IMR-90 (cell line): ENCODE measurements around the gene E2F8. TPM values are rescaled to one million over a fixed set of nuclear protein-coding genes. Genes with fewer than 3 reads are reported as not detected.

Source experiments
- ATAC-seq: fragments of 200-7000 bp; cut with Tn5 transposase; 2 replicates; pipeline ENCODE4 v1.9.1; 2020; ENCODE audit warnings: low read depth, mild to moderate bottlenecking, moderate library complexity
- BruUV-seq: library from RNA; stranded (reverse); fragments of 400-500 nt; replicated peaks from 2 replicates; lab custom pipeline; 2021; lab: Mats Ljungman, UMichigan
- CTCF ChIA-PET: fragments of 300-600 bp; formaldehyde crosslinking; extraction: SDS; loops from one replicate; lab custom pipeline; 2021; ENCODE audit warnings: antibody characterized with exemption; lab: Yijun Ruan, JAX
- POLR2A ChIA-PET: fragments of 300-600 bp; sonication (Branson Sonifier 250); formaldehyde crosslinking; loops from one replicate; lab custom pipeline; 2022; ENCODE audit warnings: antibody characterized with exemption; ENCODE audit not compliant: unreplicated experiment; lab: Charles Lee
- DNase-seq: peaks from one replicate; pipeline ENCODE4 v3.0.0; 2013
- H2AFZ ChIP-seq: replicated peaks from 2 replicates; pipeline ENCODE3; 2013; ENCODE audit warnings: low read length, mild to moderate bottlenecking; ENCODE audit not compliant: poor library complexity
- H2AK5ac ChIP-seq: 2 replicates; pipeline ENCODE4 v1.6.1; 2013; ENCODE audit warnings: low read depth, low read length, inconsistent platforms
- H2AK9ac ChIP-seq: replicated peaks from 2 replicates; pipeline ENCODE3; 2013; ENCODE audit warnings: mild to moderate bottlenecking, low read depth, low read length, moderate library complexity; ENCODE audit not compliant: poor library complexity
- H2BK120ac ChIP-seq: 2 replicates; pipeline ENCODE4 v1.6.1; 2013; ENCODE audit warnings: low read depth, low read length, inconsistent platforms
- H2BK15ac ChIP-seq: 3 replicates; pipeline ENCODE4 v1.6.1; 2013; ENCODE audit warnings: low read depth, low read length, inconsistent platforms
- H2BK20ac ChIP-seq: 2 replicates; pipeline ENCODE4 v1.6.1; 2013; ENCODE audit warnings: low read depth, mild to moderate bottlenecking, inconsistent platforms, low read length, moderate library complexity
- H2BK5ac ChIP-seq: 2 replicates; pipeline ENCODE4 v1.6.1; 2013; ENCODE audit warnings: mild to moderate bottlenecking, low read depth, low read length, inconsistent platforms; ENCODE audit not compliant: poor library complexity, severe bottlenecking
- H3K14ac ChIP-seq: replicated peaks from 2 replicates; pipeline ENCODE4 v1.6.1; 2013; ENCODE audit warnings: low read depth, low read length, inconsistent platforms
- H3K18ac ChIP-seq: 2 replicates; pipeline ENCODE4 v1.6.1; 2013; ENCODE audit warnings: low read depth, low read length, control low read depth
- H3K23ac ChIP-seq: 2 replicates; pipeline ENCODE4 v1.6.1; 2013; ENCODE audit warnings: low read depth, low read length, inconsistent platforms
- H3K27ac ChIP-seq: 2 replicates; pipeline ENCODE4 v1.5.1; 2013; ENCODE audit warnings: mild to moderate bottlenecking, control low read depth, low read length; ENCODE audit not compliant: insufficient read depth
- H3K27me3 ChIP-seq: 2 replicates; pipeline ENCODE4 v1.6.1; 2013; ENCODE audit warnings: low read length; ENCODE audit not compliant: control insufficient read depth, insufficient read depth
- H3K36me3 ChIP-seq: 2 replicates; pipeline ENCODE4 v1.6.1; 2013; ENCODE audit warnings: low read length, mixed read lengths; ENCODE audit not compliant: control insufficient read depth, insufficient read depth
- H3K4ac ChIP-seq: 2 replicates; pipeline ENCODE4 v1.6.1; 2013; ENCODE audit warnings: low read depth, low read length, inconsistent platforms
- H3K4me1 ChIP-seq: 2 replicates; pipeline ENCODE4 v1.6.1; 2013; ENCODE audit warnings: low read length, mixed read lengths; ENCODE audit not compliant: control insufficient read depth, insufficient read depth
- H3K4me2 ChIP-seq: 2 replicates; pipeline ENCODE4 v1.6.1; 2013; ENCODE audit warnings: low read depth, mild to moderate bottlenecking, control low read depth, low read length, moderate library complexity
- H3K4me3 ChIP-seq: 2 replicates; pipeline ENCODE4 v1.5.1; 2013; ENCODE audit warnings: low read depth, mild to moderate bottlenecking, control low read depth, low read length, moderate library complexity; ENCODE audit not compliant: insufficient read depth
- H3K56ac ChIP-seq: 2 replicates; pipeline ENCODE4 v1.6.1; 2013; ENCODE audit warnings: low read length, inconsistent platforms; ENCODE audit not compliant: insufficient read depth; ENCODE audit errors: extremely low read depth
- H3K79me1 ChIP-seq, 2 experiments: 2 replicates each; pipeline ENCODE4 v1.6.1; 2013; ENCODE audit warnings: low read length in 2 of 2, inconsistent platforms in 1 of 2, low read depth in 1 of 2
- H3K9ac ChIP-seq: 2 replicates; pipeline ENCODE4 v1.6.1; 2013; ENCODE audit warnings: low read depth, low read length, control low read depth
- H3K9me1 ChIP-seq: 2 replicates; pipeline ENCODE4 v1.6.1; 2013; ENCODE audit warnings: low read length, inconsistent platforms; ENCODE audit not compliant: insufficient read depth
- H3K9me3 ChIP-seq: 2 replicates; pipeline ENCODE4 v1.6.1; 2013; ENCODE audit warnings: low read length; ENCODE audit not compliant: control insufficient read depth, insufficient read depth
- H4K20me1 ChIP-seq: 2 replicates; pipeline ENCODE4 v1.6.1; 2013; ENCODE audit warnings: low read length, inconsistent platforms; ENCODE audit not compliant: insufficient read depth
- H4K5ac ChIP-seq: 2 replicates; pipeline ENCODE4 v1.6.1; 2013; ENCODE audit warnings: mild to moderate bottlenecking, low read depth, low read length, control low read depth
- H4K8ac ChIP-seq, 2 experiments: 2 replicates each; pipeline ENCODE4 v1.6.1; 2013; ENCODE audit warnings: low read depth in 2 of 2, low read length in 2 of 2, control low read depth in 1 of 2, inconsistent platforms in 1 of 2
- H4K91ac ChIP-seq: 2 replicates; pipeline ENCODE4 v1.6.1; 2013; ENCODE audit warnings: low read depth, low read length, inconsistent platforms; ENCODE audit not compliant: insufficient read depth
- BHLHE40 ChIP-seq: fragments of 150-350 bp; IDR thresholded peaks from 2 replicates; pipeline ENCODE4 v1.6.1; 2016; ENCODE audit warnings: mild to moderate bottlenecking, low read depth, low read length
- CEBPB ChIP-seq: IDR thresholded peaks from 2 replicates; pipeline ENCODE4 v1.6.1; 2012; ENCODE audit warnings: low read depth, low read length, improper control_type of control experiment
- CHD1 ChIP-seq: IDR thresholded peaks from 2 replicates; pipeline ENCODE4 v1.6.1; 2012; ENCODE audit warnings: low read depth, low read length, improper control_type of control experiment
- FOS ChIP-seq: fragments of 150-350 bp; IDR thresholded peaks from 2 replicates; pipeline ENCODE4 v1.6.1; 2016; ENCODE audit warnings: low read depth, low read length
- MAFK ChIP-seq: IDR thresholded peaks from 2 replicates; pipeline ENCODE4 v1.6.1; 2012; ENCODE audit warnings: low read depth, low read length, improper control_type of control experiment
- MAZ ChIP-seq: IDR thresholded peaks from 2 replicates; pipeline ENCODE4 v1.6.1; 2012; ENCODE audit warnings: low read depth, mild to moderate bottlenecking, low read length, improper control_type of control experiment, moderate library complexity, borderline replicate concordance
- MXI1 ChIP-seq: IDR thresholded peaks from 2 replicates; pipeline ENCODE4 v1.6.1; 2012; ENCODE audit warnings: low read depth, mild to moderate bottlenecking, low read length, moderate library complexity, borderline replicate concordance
- NFE2L2 ChIP-seq: fragments of 150-350 bp; IDR thresholded peaks from 2 replicates; pipeline ENCODE4 v1.6.1; 2016; ENCODE audit warnings: low read depth, mild to moderate bottlenecking, low read length
- POLR2A ChIP-seq: IDR thresholded peaks from 2 replicates; pipeline ENCODE4 v1.6.1; 2012; ENCODE audit warnings: mild to moderate bottlenecking, low read depth, low read length
- RAD21 ChIP-seq: IDR thresholded peaks from 2 replicates; pipeline ENCODE4 v1.6.1; 2012; ENCODE audit warnings: low read length, improper control_type of control experiment
- RCOR1 ChIP-seq: IDR thresholded peaks from 2 replicates; pipeline ENCODE4 v1.6.1; 2012; ENCODE audit warnings: mild to moderate bottlenecking, low read length, improper control_type of control experiment; ENCODE audit not compliant: insufficient replicate concordance
- RFX5 ChIP-seq: IDR thresholded peaks from 2 replicates; pipeline ENCODE4 v1.8.0; 2012; ENCODE audit warnings: low read depth, mild to moderate bottlenecking, low read length, moderate library complexity
- SMC3 ChIP-seq: fragments of 150-350 bp; IDR thresholded peaks from 2 replicates; pipeline ENCODE4 v1.6.1; 2016; ENCODE audit warnings: low read depth, mild to moderate bottlenecking, antibody characterized with exemption, low read length, moderate library complexity
- WGBS, 2 experiments: methylation state at CpG; one replicate each; pipeline versions ENCODE4 v1.1.5 to v1.1.7; 2013; ENCODE audit warnings: missing lambda C conversion rate in 2 of 2; ENCODE audit not compliant: insufficient read length in 1 of 2; ENCODE audit errors: extremely low coverage in 2 of 2; 5-methylcytosine and 5-hydroxymethylcytosine counted together
- dilution Hi-C: fragments of 300-500 bp; cut with HindIII; formaldehyde crosslinking; loops from one replicate; pipeline ENCODE4 v1.14.3; 2018; ENCODE audit warnings: low sequenced_read_pairs; ENCODE audit not compliant: unreplicated experiment
- in situ Hi-C: fragments of 300-500 bp; cut with MboI; formaldehyde crosslinking; loops from 3 replicates; pipeline ENCODE4 v1.14.3; 2019; ENCODE audit warnings: low sequenced_read_pairs, inconsistent platforms, mixed read lengths
- intact Hi-C: fragments of 100-400 bp; cut with micrococcal nuclease; formaldehyde crosslinking; loops from 2 replicates; pipeline ENCODE4 v1.10.0; 2022
- polyA plus RNA-seq, 3 experiments: library from polyadenylated mRNA; depleted of rRNA; stranded (reverse); fragments of >200 nt; gene quantifications; 2 replicates each; pipeline ENCODE4 v1.2.3, GENCODE V29; 2012; ENCODE audit warnings: low replicate concordance in 1 of 3
- total RNA-seq: library from RNA; depleted of rRNA; stranded (reverse); fragments of >200 nt; gene quantifications from 2 replicates; pipeline ENCODE4 v1.2.3, GENCODE V29; 2012
- TF ChIP-seq, protein P1 (sequence below): fragments of 150-350 bp; IDR thresholded peaks from 2 replicates; pipeline ENCODE4 v1.6.1; 2017; ENCODE audit warnings: mild to moderate bottlenecking, antibody characterized with exemption, low read length, low read depth
- TF ChIP-seq, protein P2 (sequence below): conservative IDR thresholded peaks from 2 replicates; pipeline ENCODE4 v1.5.1; 2012; ENCODE audit warnings: mild to moderate bottlenecking, low read depth, low read length, improper control_type of control experiment
- TF ChIP-seq, protein P3 (sequence below): fragments of 150-350 bp; IDR thresholded peaks from 2 replicates; pipeline ENCODE4 v1.6.1; 2016; ENCODE audit warnings: low read depth, mild to moderate bottlenecking, low read length, moderate library complexity, borderline replicate concordance

The E2F8 gene
- total and polyA plus RNA-seq, 2 of the 4 experiments (the other 2 are of a cell fraction), result 1.1 to 2.3 TPM

DNA sequence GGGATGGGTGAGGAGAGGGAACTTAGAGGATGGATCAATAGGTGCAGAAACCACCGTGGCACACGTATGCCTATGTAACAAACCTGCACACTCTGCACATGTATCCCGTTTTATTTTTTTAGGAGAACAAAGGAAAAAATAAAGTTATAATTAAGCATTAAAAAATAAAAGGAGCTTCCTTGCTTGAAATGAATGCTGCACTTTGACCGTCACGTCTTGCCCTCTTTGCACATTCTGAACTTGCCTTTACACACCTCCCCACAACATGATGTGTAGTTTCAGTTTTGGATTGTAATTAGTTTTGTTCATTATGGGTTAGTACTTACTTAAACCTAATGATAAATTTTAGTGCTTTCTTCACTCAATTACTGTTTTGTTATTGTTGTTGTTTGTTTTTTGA is 35.9 kb downstream of the E2F8 start:
- no peak overlapping the region for H3K27ac ChIP-seq
- no peak overlapping the region for H2BK20ac ChIP-seq
- TF ChIP-seq RFX5 (no peak), POLR2A (no peak), MAZ (no peak), RCOR1 (no peak), CEBPB (no peak), MAFK (no peak), CHD1 (no peak), FOS (no peak), RAD21 (no peak), BHLHE40 (no peak), NFE2L2 (no peak), MXI1 (no peak), SMC3 (no peak)
- TF ChIP-seq, protein P1, sequence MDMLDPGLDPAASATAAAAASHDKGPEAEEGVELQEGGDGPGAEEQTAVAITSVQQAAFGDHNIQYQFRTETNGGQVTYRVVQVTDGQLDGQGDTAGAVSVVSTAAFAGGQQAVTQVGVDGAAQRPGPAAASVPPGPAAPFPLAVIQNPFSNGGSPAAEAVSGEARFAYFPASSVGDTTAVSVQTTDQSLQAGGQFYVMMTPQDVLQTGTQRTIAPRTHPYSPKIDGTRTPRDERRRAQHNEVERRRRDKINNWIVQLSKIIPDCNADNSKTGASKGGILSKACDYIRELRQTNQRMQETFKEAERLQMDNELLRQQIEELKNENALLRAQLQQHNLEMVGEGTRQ, result no peak
- TF ChIP-seq, protein P2, sequence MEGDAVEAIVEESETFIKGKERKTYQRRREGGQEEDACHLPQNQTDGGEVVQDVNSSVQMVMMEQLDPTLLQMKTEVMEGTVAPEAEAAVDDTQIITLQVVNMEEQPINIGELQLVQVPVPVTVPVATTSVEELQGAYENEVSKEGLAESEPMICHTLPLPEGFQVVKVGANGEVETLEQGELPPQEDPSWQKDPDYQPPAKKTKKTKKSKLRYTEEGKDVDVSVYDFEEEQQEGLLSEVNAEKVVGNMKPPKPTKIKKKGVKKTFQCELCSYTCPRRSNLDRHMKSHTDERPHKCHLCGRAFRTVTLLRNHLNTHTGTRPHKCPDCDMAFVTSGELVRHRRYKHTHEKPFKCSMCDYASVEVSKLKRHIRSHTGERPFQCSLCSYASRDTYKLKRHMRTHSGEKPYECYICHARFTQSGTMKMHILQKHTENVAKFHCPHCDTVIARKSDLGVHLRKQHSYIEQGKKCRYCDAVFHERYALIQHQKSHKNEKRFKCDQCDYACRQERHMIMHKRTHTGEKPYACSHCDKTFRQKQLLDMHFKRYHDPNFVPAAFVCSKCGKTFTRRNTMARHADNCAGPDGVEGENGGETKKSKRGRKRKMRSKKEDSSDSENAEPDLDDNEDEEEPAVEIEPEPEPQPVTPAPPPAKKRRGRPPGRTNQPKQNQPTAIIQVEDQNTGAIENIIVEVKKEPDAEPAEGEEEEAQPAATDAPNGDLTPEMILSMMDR, result no peak
- TF ChIP-seq, protein P3, sequence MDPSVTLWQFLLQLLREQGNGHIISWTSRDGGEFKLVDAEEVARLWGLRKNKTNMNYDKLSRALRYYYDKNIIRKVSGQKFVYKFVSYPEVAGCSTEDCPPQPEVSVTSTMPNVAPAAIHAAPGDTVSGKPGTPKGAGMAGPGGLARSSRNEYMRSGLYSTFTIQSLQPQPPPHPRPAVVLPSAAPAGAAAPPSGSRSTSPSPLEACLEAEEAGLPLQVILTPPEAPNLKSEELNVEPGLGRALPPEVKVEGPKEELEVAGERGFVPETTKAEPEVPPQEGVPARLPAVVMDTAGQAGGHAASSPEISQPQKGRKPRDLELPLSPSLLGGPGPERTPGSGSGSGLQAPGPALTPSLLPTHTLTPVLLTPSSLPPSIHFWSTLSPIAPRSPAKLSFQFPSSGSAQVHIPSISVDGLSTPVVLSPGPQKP, result no peak
- H4K8ac ChIP-seq, result no peak overlapping the region
- DNase-seq, result no peak
- no TSS peak for BruUV-seq
- CTCF ChIA-PET, result no interaction called here
- H3K79me1 ChIP-seq, result no peaks in the 10 kb centered on the region
- POLR2A ChIA-PET, result no interaction called here
- no peak overlapping the region for H3K4ac ChIP-seq
- no peak overlapping the region for H3K23ac ChIP-seq
- no peaks in the 10 kb centered on the region for H4K20me1 ChIP-seq
- no peak overlapping the region for H2AK9ac ChIP-seq
- no peak overlapping the region for H2BK5ac ChIP-seq
- H3K4me2 ChIP-seq, result no peak overlapping the region
- no peak overlapping the region for H2BK15ac ChIP-seq
- no peaks in the 10 kb centered on the region for H3K36me3 ChIP-seq
- H4K91ac ChIP-seq, result no peak overlapping the region
- peaks cover 4% of the 10 kb centered on the region; the same call in 1 of the 2 replicates for H3K4me1 ChIP-seq
- intact Hi-C loops, result no loop called here
- H3K9me3 ChIP-seq, result no peaks in the 10 kb centered on the region
- peaks cover 14% of the 10 kb centered on the region for H3K27me3 ChIP-seq
- no peaks in the 10 kb centered on the region for H3K9me1 ChIP-seq
- in situ Hi-C loops, result no loop called here
- dilution Hi-C loops, result no loop called here
- ATAC-seq, result no peak
- H2BK120ac ChIP-seq, result no peak overlapping the region
- H2AK5ac ChIP-seq, result no peak overlapping the region
- H3K9ac ChIP-seq, result no peak overlapping the region
- no peak overlapping the region for H2AFZ ChIP-seq
- no peak overlapping the region for H3K18ac ChIP-seq
- H3K14ac ChIP-seq, result no peak overlapping the region
- H3K4me3 ChIP-seq, result no peak overlapping the region
- H4K5ac ChIP-seq, result no peak overlapping the region
- H3K56ac ChIP-seq, result no peak overlapping the region
- WGBS, 2 experiments, result no CpG with 5 or more reads among the region's 5 CpGs
